ENCODE data around the gene GGPS1. TPM values are rescaled to one million over a fixed set of nuclear protein-coding genes. Genes with fewer than 3 reads are reported as not detected.

GGPS1 gene
- total RNA-seq, 1 donor from 2014 or later: 29.8 TPM

DNA sequence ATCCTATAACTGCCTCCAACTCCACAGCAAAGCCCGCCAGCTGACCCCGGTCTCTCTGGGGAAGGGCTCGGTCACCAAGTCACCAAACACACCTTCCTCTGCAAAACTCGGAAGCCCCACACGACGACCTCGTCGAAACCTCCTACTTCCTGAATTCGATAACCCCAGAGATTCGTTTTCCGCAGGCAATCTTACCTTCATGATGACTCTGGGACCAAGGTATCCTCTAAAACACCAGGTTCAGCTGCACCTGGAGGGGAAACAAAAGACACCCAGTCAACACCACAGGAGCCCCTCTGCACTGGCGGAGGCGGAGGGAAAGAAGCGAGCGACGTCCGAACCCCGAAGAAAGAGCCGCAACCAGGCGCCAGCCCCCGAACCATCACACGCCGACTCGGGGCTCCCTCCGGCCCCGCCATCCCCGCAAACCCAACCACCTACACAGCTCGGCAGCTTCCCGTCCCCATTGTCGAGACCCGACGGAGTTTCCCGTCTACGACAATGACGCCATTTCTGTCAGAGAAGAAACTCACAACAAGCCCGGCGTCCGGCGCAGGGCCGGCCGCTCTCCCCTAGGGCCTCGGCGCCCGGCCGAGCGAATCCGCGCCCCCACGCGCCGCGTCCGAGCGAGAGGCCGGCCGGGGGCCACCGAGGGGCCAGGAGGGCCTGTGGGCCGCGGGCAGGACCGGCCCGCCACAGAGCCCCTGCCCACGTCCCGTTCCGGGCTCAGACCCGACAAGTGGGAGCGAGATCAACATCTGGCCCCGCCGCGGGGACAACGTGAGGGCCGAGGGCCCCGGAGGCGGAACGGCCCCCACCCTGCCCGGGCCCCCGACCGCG, 1.4 kb upstream of the GGPS1 start:
- Histone ChIP-seq H3K36me3 (no peaks in the 10 kb centered on the region), H3K27me3 (ENCODE audit: low read depth) (no peaks in the 10 kb centered on the region), H3K9me3 (no peaks in the 10 kb centered on the region), H3K27ac (peak overlapping the region; percentile 95), H3K4me1 (peaks cover 62% of the 10 kb centered on the region), H3K4me3 (peak overlapping the region; percentile 93)
- intact Hi-C loops (cut with DNase I): no loop called here
- peak; percentile 60 for DNase-seq
- TF ChIP-seq, protein P1, sequence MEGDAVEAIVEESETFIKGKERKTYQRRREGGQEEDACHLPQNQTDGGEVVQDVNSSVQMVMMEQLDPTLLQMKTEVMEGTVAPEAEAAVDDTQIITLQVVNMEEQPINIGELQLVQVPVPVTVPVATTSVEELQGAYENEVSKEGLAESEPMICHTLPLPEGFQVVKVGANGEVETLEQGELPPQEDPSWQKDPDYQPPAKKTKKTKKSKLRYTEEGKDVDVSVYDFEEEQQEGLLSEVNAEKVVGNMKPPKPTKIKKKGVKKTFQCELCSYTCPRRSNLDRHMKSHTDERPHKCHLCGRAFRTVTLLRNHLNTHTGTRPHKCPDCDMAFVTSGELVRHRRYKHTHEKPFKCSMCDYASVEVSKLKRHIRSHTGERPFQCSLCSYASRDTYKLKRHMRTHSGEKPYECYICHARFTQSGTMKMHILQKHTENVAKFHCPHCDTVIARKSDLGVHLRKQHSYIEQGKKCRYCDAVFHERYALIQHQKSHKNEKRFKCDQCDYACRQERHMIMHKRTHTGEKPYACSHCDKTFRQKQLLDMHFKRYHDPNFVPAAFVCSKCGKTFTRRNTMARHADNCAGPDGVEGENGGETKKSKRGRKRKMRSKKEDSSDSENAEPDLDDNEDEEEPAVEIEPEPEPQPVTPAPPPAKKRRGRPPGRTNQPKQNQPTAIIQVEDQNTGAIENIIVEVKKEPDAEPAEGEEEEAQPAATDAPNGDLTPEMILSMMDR (IDR thresholded peaks at IDR 0.05): no peak
- peak; percentile 3 for ATAC-seq

DNA sequence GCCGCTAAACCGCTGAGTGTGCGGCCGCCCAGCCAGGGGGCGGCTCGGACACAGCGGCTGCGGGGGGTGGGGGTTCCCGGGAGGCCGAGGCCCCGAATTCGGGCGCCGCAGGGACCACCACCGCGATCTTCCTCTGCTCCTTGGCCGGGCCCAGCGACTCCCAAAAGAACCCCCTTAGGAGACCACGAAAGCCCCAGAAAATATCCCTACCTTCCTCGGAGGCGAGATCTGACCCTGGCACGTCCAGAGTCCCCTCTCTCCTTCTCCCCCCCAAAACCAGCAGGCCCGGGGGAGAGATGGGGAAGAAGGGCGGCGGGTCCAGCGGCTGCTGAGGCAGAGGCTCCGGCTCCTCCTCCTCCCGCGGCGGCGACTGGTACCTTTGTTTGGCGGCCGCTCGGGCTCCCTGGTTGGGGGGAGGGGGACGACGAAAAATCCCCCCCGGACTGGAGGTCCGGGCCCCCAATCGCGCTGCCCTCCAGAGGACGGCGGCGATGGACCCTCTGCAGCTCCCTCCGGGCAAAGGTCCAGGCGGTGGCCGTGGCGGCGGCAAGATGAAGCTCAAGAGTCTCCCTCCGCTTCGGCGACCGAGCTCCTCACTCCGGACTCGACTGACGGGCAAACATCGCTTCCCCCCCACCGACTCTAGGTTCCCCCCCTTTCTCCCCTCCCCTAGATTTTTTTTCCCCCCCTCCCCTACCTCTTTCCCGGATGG, 655 bp upstream of the GGPS1 start, which contains the start of gene ARID4B:
Gene ARID4B (minus strand): TSS at position 621 of the 712 bp plus-strand sequence. CDS start 1,260 bp downstream, outside the sequence.
- H3K4me1 ChIP-seq: peaks cover 68% of the 10 kb centered on the region
- H3K4me3 ChIP-seq: peak within 1 kb of the TSS; percentile 93
- ATAC-seq (peak; percentile 49 to 54), DNase-seq (peak; percentile 86)
- intact Hi-C loops (cut with DNase I): no loop called here
- H3K9me3 ChIP-seq: no peaks in the 10 kb centered on the region
- TF ChIP-seq, protein P1 (IDR thresholded peaks at IDR 0.05): no peak
- H3K36me3 ChIP-seq: no peaks in the 10 kb centered on the region
- H3K27ac ChIP-seq: peak within 1 kb of the TSS; percentile 95
- no peaks in the 10 kb centered on the region for H3K27me3 ChIP-seq (ENCODE audit: low read depth)

DNA sequence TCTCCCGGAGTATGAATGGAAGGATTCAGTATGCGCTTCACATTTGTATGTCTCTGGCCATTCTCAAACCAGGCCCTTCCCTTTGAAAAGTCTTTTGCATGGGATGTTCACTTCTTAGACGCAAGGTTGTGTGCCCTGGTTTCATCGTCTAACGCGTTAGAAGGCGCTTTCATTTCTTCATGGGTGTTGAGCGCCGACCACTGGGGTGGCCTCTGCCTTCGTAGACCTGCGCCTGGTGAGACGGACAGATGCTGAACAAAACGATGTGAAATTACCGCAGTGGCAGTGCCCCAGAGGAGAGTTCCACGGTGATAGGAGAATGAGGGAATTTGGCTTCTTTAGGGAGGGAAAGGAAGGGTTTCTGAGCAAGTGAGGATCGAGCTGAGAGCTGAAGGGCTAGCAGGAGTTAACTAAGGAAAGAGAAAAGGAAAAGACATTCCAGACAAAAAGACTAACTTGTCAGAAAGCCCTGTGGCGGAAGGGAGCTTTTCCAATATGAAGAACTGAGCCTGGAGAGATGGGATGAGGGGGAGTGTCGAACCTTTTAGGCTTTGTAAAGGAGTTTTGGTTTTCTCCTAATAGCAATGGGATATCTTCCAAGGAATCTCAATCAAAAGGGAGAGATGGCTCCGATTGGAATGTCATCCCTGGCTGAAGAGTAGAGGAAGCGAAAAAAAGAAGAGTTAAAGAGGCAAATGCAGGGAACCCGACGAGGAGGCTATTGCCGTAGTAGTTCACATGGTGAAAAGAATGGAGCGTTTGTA, 951 bp downstream of the GGPS1 start:
- Histone ChIP-seq H3K4me1 (peaks cover 56% of the 10 kb centered on the region), H3K27ac (peak overlapping the region; percentile 87), H3K4me3 (peak overlapping the region; percentile 78), H3K9me3 (no peaks in the 10 kb centered on the region), H3K27me3 (ENCODE audit: low read depth) (no peaks in the 10 kb centered on the region), H3K36me3 (no peaks in the 10 kb centered on the region)
- intact Hi-C loops (cut with DNase I): no loop called here
- TF ChIP-seq, protein P1 (IDR thresholded peaks at IDR 0.05): no peak
- ATAC-seq (peak in 1 of 2 donors; percentile 3), DNase-seq (no peak)

DNA sequence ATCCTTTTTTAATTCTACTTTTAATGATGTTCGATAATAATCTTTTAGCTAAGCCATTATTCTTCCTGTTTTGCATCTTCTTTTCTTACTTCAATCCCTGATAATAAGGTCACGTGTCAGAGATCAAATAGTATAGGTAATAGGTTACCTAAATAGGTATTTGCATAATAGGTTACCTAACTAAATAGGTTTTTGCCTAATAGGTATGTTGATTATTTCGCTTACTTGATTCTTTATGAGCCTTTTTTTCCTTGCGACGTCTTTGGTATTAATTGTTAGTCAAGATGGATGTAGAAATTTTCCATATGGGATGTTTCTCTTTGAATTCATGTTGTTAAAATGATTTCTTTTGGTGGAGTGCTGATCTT, 2.5 kb downstream of the GGPS1 start:
- Histone ChIP-seq H3K27ac (no peak overlapping the region), H3K27me3 (ENCODE audit: low read depth) (no peaks in the 10 kb centered on the region), H3K36me3 (peaks cover 8% of the 10 kb centered on the region), H3K4me1 (peaks cover 41% of the 10 kb centered on the region), H3K9me3 (no peaks in the 10 kb centered on the region), H3K4me3 (no peak overlapping the region)
- DNase-seq: no peak
- TF ChIP-seq, protein P1 (IDR thresholded peaks at IDR 0.05): no peak
- no peak for ATAC-seq
- intact Hi-C loops (cut with DNase I): no loop called here

DNA sequence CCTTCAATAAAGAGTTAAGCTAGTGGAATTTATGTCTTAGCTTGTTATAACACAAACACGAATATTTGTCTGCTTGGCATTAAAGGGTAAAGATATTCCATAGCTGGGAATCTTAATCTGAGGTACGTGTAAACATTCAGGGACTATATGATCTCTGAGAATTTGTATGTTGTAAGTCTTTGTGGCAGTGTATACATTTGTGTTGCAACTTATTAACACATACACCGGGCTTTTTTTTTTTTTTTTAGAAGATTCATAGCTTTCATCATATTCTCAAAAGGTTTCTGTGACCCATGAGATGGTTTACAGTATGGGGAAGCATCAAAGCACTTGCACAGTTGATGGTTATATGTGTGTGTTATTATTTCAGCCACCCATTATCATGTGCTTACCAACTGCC, 3.0 kb downstream of the GGPS1 start:
- Histone ChIP-seq H3K4me1 (peaks cover 41% of the 10 kb centered on the region), H3K27me3 (ENCODE audit: low read depth) (no peaks in the 10 kb centered on the region), H3K36me3 (peaks cover 13% of the 10 kb centered on the region), H3K27ac (no peak overlapping the region), H3K9me3 (no peaks in the 10 kb centered on the region), H3K4me3 (no peak overlapping the region)
- intact Hi-C loops (cut with DNase I): no loop called here
- TF ChIP-seq, protein P1 (IDR thresholded peaks at IDR 0.05): no peak
- DNase-seq (no peak), ATAC-seq (no peak)

Measured in lower lobe of right lung (tissue), 2 donors.